DND-41 (cell line): ENCODE results near the gene DCAF15.

Experiments
- CTCF ChIP-seq: IDR thresholded peaks from 2 replicates; pipeline ENCODE4 v1.5.1; 2012; ENCODE audit warnings: borderline replicate concordance, low read length, moderate library complexity, mild to moderate bottlenecking; ENCODE audit not compliant: poor library complexity, severe bottlenecking; ENCODE audit errors: extremely low read depth
- EZH2 ChIP-seq: IDR thresholded peaks from 3 replicates; pipeline ENCODE4 v1.6.1; 2012; ENCODE audit warnings: borderline replicate concordance, low read depth, mild to moderate bottlenecking, moderate library complexity, low read length, inconsistent platforms; ENCODE audit not compliant: severe bottlenecking

DNA sequence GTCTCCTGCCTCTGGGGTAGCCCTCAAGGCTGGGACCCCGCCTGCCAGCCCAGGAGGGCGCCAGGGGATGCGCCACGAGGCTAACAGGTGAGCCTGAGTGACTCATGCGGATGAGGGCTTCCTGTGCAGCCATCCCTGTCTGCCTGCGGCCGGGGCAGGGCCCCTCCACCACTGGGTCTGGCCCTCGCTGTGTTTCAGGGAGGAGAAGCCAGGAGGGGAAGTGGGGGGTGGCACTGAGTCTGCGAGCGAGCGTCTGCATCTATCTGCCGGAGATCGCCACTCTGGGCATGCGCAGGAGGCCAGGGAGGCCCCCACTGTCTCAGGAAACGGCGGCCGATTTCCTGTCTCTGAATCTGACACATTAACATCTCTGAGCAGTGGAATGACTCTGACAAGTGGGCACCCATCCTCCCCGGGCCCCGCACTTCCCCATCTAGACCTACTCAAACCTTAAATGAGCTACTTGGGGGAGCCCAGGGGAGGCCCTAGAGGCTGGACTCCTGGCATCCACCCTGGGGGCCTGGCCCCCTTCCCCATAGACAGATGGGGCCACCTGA, 34.1 kb downstream of the DCAF15 start:
- TF ChIP-seq CTCF: no peak
- TF ChIP-seq EZH2: no peak
